GM12878 (cell line): ENCODE data around the gene DNTT. TPM values are rescaled to one million over a fixed set of nuclear protein-coding genes. Genes with fewer than 3 reads are reported as not detected.

Experiments
- ATAC-seq: fragments of 200-7000 bp; cut with Tn5 transposase; 3 replicates; pipeline ENCODE4 v1.9.1; 2020; ENCODE audit warnings: mild to moderate bottlenecking, moderate library complexity
- BruUV-seq: library from RNA; stranded (reverse); fragments of 400-500 nt; replicated peaks from 2 replicates; lab custom pipeline; 2021; lab: Mats Ljungman, UMichigan
- CTCF ChIA-PET: fragments of 300-600 bp; sonication (Branson Sonifier 250); formaldehyde crosslinking; extraction: SDS; loops from one replicate; lab custom pipeline; 2021; ENCODE audit warnings: inconsistent platforms; lab: Yijun Ruan, JAX
- POLR2A ChIA-PET: fragments of 350-600 bp; formaldehyde crosslinking; extraction: SDS; loops from one replicate; lab custom pipeline; 2021; ENCODE audit warnings: inconsistent platforms; lab: Charles Lee
- RAD21 ChIA-PET: fragments of 300-600 bp; sonication (Branson Sonifier 250); formaldehyde crosslinking; loops from one replicate; lab custom pipeline; 2023; ENCODE audit warnings: antibody characterized with exemption; ENCODE audit not compliant: unreplicated experiment; lab: Charles Lee
- SMC1A ChIA-PET: fragments of 300-600 bp; sonication (Branson Sonifier 250); formaldehyde crosslinking; loops from one replicate; lab custom pipeline; 2023; ENCODE audit not compliant: unreplicated experiment, uncharacterized antibody; lab: Charles Lee
- DNase-seq: peaks from one replicate; pipeline ENCODE4 v3.0.0-alpha.2; 2011; ENCODE audit warnings: low read depth, low spot score
- FAIRE-seq: peaks from 3 replicates; lab custom pipeline; 2011; peaks lifted over from hg19 to GRCh38; lab: Jason Lieb, UNC
- H2AFZ ChIP-seq: 2 replicates; pipeline ENCODE4 v1.6.0; 2011; ENCODE audit warnings: low read depth, low read length, control low read depth; ENCODE audit not compliant: control insufficient read depth
- H3K27ac ChIP-seq: 2 replicates; pipeline ENCODE4 v1.5.1; 2011; ENCODE audit warnings: control low read depth; ENCODE audit not compliant: control insufficient read depth, insufficient read depth
- H3K27me3 ChIP-seq, 2 experiments: replicated peaks in 1 of 2; 2 replicates each; pipeline versions ENCODE4 v1.6.0 to v1.6.1; 2011; ENCODE audit warnings: low read length in 1 of 2; ENCODE audit not compliant: control insufficient read depth in 2 of 2, insufficient read depth in 2 of 2
- H3K36me3 ChIP-seq, 2 experiments: 2 replicates each; pipeline ENCODE4 v1.5.1; 2011; ENCODE audit warnings: low read length in 1 of 2; ENCODE audit not compliant: control insufficient read depth in 2 of 2, insufficient read depth in 2 of 2
- H3K4me1 ChIP-seq: 2 replicates; pipeline ENCODE4 v1.6.1; 2011; ENCODE audit warnings: mild to moderate bottlenecking, low read length, moderate library complexity, mixed read lengths; ENCODE audit not compliant: control insufficient read depth, insufficient read depth
- H3K4me2 ChIP-seq: 2 replicates; pipeline ENCODE4 v1.6.0; 2011; ENCODE audit warnings: control low read depth; ENCODE audit not compliant: control insufficient read depth, insufficient read depth
- H3K4me3 ChIP-seq: fragments of 200-600 bp; sonication (generic); 2 replicates; pipeline ENCODE4 v1.5.1; 2016
- H3K79me2 ChIP-seq: 2 replicates; pipeline ENCODE4 v1.6.0; 2011; ENCODE audit warnings: low read length; ENCODE audit not compliant: control insufficient read depth, insufficient read depth
- H3K9ac ChIP-seq: 2 replicates; pipeline ENCODE4 v1.8.0; 2011; ENCODE audit warnings: low read length, control low read depth, mixed read lengths; ENCODE audit not compliant: control insufficient read depth, insufficient read depth
- H3K9me3 ChIP-seq: replicated peaks from 3 replicates; pipeline ENCODE4 v1.5.1; 2011; ENCODE audit warnings: mild to moderate bottlenecking, low read length; ENCODE audit not compliant: control insufficient read depth, insufficient read depth
- H4K20me1 ChIP-seq: 2 replicates; pipeline ENCODE4 v1.6.0; 2011; ENCODE audit not compliant: control insufficient read depth, insufficient read depth
- BCL3 ChIP-seq: IDR thresholded peaks from 2 replicates; pipeline ENCODE4 v1.6.1; 2011; ENCODE audit warnings: borderline replicate concordance, low read depth, mild to moderate bottlenecking, moderate library complexity, low read length; ENCODE audit not compliant: insufficient read depth, poor library complexity, severe bottlenecking
- DPF2 ChIP-seq: fragments of 450-650 bp; IDR thresholded peaks from 2 replicates; pipeline ENCODE4 v1.6.1; 2017; ENCODE audit warnings: mild to moderate bottlenecking
- MYC ChIP-seq: IDR thresholded peaks from 2 replicates; pipeline ENCODE4 v1.6.1; 2011; ENCODE audit warnings: mild to moderate bottlenecking, low read length, moderate library complexity, inconsistent platforms; ENCODE audit not compliant: insufficient read depth, insufficient replicate concordance, insufficient read length, severe bottlenecking
- NFYB ChIP-seq: IDR thresholded peaks from 2 replicates; pipeline ENCODE4 v1.6.1; 2011; ENCODE audit warnings: low read depth, mild to moderate bottlenecking, low read length, improper control_type of control experiment, moderate library complexity; ENCODE audit not compliant: insufficient read depth
- SMAD1 ChIP-seq: fragments of 450-650 bp; IDR thresholded peaks from 2 replicates; pipeline ENCODE4 v1.6.1; 2018; ENCODE audit warnings: mild to moderate bottlenecking, low read depth; ENCODE audit not compliant: partially characterized antibody
- STAT1 ChIP-seq: fragments of 450-650 bp; conservative IDR thresholded peaks from 2 replicates; pipeline ENCODE4 v1.6.1; 2014; ENCODE audit warnings: antibody characterized with exemption, mild to moderate bottlenecking
- TARDBP ChIP-seq: IDR thresholded peaks from 2 replicates; pipeline ENCODE4 v1.6.1; 2016; ENCODE audit warnings: borderline replicate concordance
- WRNIP1 ChIP-seq: IDR thresholded peaks from 2 replicates; pipeline ENCODE4 v1.6.1; 2011; ENCODE audit warnings: low read depth, low read length, improper control_type of control experiment, borderline replicate concordance
- WGBS: methylation state at CpG from one replicate; pipeline ENCODE4 v1.1.6; 2016; ENCODE audit warnings: low lambda C conversion rate; ENCODE audit not compliant: insufficient replicate concordance, insufficient coverage; ENCODE audit errors: missing lambda C conversion rate; 5-methylcytosine and 5-hydroxymethylcytosine counted together
- in situ Hi-C: fragments of 300-500 bp; cut with MboI; formaldehyde crosslinking; loops from 9 replicates; pipeline ENCODE4 v1.14.3; 2018; ENCODE audit warnings: mixed read lengths
- intact Hi-C: fragments of 100-400 bp; cut with micrococcal nuclease; formaldehyde crosslinking; loops from one replicate; pipeline ENCODE4 v1.14.2; 2022; ENCODE audit not compliant: unreplicated experiment
- polyA plus RNA-seq, 11 experiments: library from polyadenylated mRNA; depleted of rRNA in 4 of 11; unstranded in 6 of 11; stranded (reverse) in 5 of 11; fragments of >200 nt; fragmentation: Nextera tagmentation in 4 of 11; fragmentation: Illumina TruSeq in 1 of 11; extraction: Ambion mirVana in 4 of 11; extraction: Trizol in 1 of 11; gene quantifications; 1 replicate in 1 of 11; 2 replicates in 10 of 11; pipeline versions ENCODE4 v1.2.1 to v1.2.3, GENCODE V29; 2011 to 2016; ENCODE audit warnings: inconsistent platforms in 2 of 11, missing spikeins in 2 of 11, low read depth in 1 of 11
- total RNA-seq, 4 experiments: library from RNA; depleted of rRNA in 3 of 4; stranded (reverse); fragments of >200 nt in 3 of 4; fragmentation: Illumina TruSeq in 1 of 4; extraction: Trizol in 1 of 4; gene quantifications; 2 replicates each; pipeline versions ENCODE4 v1.2.1 to v1.2.3, GENCODE V29; 2013 to 2021
- TF ChIP-seq, protein P1 (sequence below): fragments of 150-350 bp; IDR thresholded peaks from 2 replicates; pipeline ENCODE4 v1.6.1; 2014; ENCODE audit warnings: mild to moderate bottlenecking, low read depth, low read length
- TF ChIP-seq, protein P2 (sequence below): fragments of 450-650 bp; IDR thresholded peaks from 2 replicates; pipeline ENCODE4 v1.6.1; 2016; ENCODE audit warnings: mild to moderate bottlenecking

The DNTT gene
- total and polyA plus RNA-seq, 10 of the 15 experiments (the other 5 are each of a cell fraction or from before 2014, with no cell fraction given) = 0.06 to 0.13 (median 0.09) TPM; not detected in 5

DNA sequence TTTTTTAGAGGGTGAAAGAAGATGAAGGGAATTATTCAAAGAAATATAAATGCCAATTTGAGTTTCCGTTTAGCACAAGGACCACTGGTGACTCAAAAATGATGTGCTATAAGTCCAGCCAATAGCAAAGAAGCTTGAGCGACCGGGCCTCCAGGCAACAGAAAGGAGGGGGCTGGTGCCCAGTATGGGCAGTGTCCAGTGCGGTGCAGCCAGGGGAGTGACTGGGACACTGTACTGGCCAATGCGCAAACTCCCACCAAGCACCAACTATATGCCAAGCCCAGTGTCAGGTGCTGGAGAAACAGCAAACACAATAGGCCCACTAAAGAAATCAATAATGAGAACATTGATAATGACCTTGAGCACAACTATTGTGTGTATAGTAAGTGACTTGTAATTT is 64.7 kb downstream of the DNTT start:
- FAIRE-seq (no peak), DNase-seq (no peak), ATAC-seq (no peak)
- WGBS = 61% methylated on average over 5 of the region's 5 CpGs
- Histone ChIP-seq H3K4me1 (no peaks in the 10 kb centered on the region), H3K27ac (no peak overlapping the region), H3K4me3 (no peak overlapping the region), H2AFZ (no peak overlapping the region), H3K36me3 (no peaks in the 10 kb centered on the region), H4K20me1 (no peaks in the 10 kb centered on the region), H3K9me3 (no peaks in the 10 kb centered on the region), H3K4me2 (no peak overlapping the region), H3K79me2 (no peaks in the 10 kb centered on the region), H3K9ac (no peak overlapping the region), H3K27me3 (no peaks in the 10 kb centered on the region; a peak in 1 of 4 replicates)
- intact Hi-C loops = no loop called here
- in situ Hi-C loops = no loop called here
- POLR2A ChIA-PET = no interaction called here
- BruUV-seq = no TSS peak
- SMC1A ChIA-PET = no interaction called here
- RAD21 ChIA-PET = no interaction called here
- CTCF ChIA-PET = interaction anchor here (1.2 to 3.1 kb wide), 3 partner anchors 12 to 352 kb away, joined by 5 to 13 read pairs (median 5); no protein-coding TSS in a partner anchor
- TF ChIP-seq NFYB = no peak
- no peak for TF ChIP-seq WRNIP1

GRCh38 chr10:96369890-96370583 is 65.8 kb downstream of the DNTT start:
- intact Hi-C loops = no loop called here
- Histone ChIP-seq H4K20me1 (no peaks in the 10 kb centered on the region), H3K4me3 (no peak overlapping the region), H3K4me2 (no peak overlapping the region), H3K9ac (no peak overlapping the region), H2AFZ (no peak overlapping the region), H3K9me3 (no peaks in the 10 kb centered on the region), H3K36me3 (no peaks in the 10 kb centered on the region), H3K27ac (no peak overlapping the region), H3K4me1 (peaks cover 2% of the 10 kb centered on the region), H3K79me2 (no peaks in the 10 kb centered on the region), H3K27me3 (no peaks in the 10 kb centered on the region; a peak in 1 of 4 replicates)
- SMC1A ChIA-PET = interaction anchor here (1.0 to 1.6 kb wide), 2 partner anchors 26 to 655 kb away, joined by 3 to 4 read pairs; no protein-coding TSS in a partner anchor
- no peak for ATAC-seq
- CTCF ChIA-PET = interaction anchor here (0.8 to 8.1 kb wide), 29 partner anchors 9 to 834 kb away, joined by 3 to 64 read pairs (median 4); partner anchors contain the start of genes OPALIN and TLL2
- RAD21 ChIA-PET = interaction anchor here (0.6 to 1.7 kb wide), 3 partner anchors 24 to 703 kb away, joined by 3 to 5 read pairs (median 5); partner anchors contain the start of gene TLL2
- FAIRE-seq = no peak
- POLR2A ChIA-PET = no interaction called here
- no peak for DNase-seq
- WGBS = 54% methylated on average over 38 of the region's 38 CpGs
- in situ Hi-C loops = no loop called here
- no TSS peak for BruUV-seq
- TF ChIP-seq, protein P1, sequence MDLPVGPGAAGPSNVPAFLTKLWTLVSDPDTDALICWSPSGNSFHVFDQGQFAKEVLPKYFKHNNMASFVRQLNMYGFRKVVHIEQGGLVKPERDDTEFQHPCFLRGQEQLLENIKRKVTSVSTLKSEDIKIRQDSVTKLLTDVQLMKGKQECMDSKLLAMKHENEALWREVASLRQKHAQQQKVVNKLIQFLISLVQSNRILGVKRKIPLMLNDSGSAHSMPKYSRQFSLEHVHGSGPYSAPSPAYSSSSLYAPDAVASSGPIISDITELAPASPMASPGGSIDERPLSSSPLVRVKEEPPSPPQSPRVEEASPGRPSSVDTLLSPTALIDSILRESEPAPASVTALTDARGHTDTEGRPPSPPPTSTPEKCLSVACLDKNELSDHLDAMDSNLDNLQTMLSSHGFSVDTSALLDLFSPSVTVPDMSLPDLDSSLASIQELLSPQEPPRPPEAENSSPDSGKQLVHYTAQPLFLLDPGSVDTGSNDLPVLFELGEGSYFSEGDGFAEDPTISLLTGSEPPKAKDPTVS = no peak
- TF ChIP-seq MYC (no peak), BCL3 (no peak), STAT1 (no peak), SMAD1 (no peak), TARDBP (no peak), DPF2 (no peak)
- TF ChIP-seq, protein P2, sequence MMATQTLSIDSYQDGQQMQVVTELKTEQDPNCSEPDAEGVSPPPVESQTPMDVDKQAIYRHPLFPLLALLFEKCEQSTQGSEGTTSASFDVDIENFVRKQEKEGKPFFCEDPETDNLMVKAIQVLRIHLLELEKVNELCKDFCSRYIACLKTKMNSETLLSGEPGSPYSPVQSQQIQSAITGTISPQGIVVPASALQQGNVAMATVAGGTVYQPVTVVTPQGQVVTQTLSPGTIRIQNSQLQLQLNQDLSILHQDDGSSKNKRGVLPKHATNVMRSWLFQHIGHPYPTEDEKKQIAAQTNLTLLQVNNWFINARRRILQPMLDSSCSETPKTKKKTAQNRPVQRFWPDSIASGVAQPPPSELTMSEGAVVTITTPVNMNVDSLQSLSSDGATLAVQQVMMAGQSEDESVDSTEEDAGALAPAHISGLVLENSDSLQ = no peak
